Hepatocyte (in vitro differentiated cells): ENCODE measurements around the gene PPP2R3C. TPM values are rescaled to one million over a fixed set of nuclear protein-coding genes. Genes with fewer than 3 reads are reported as not detected.
"Not testable (repeated sequence)": the region's sequence is repeated elsewhere in the genome, so short reads cannot be mapped to it uniquely, and the experiment has no call there.

Experiments
- DNase-seq: peaks from one replicate; pipeline ENCODE4 v3.0.0-alpha.2; 2016; ENCODE audit warnings: low spot score
- H2AFZ ChIP-seq: fragments of 200-600 bp; sonication (generic); 2 replicates; pipeline ENCODE4 v1.6.0; 2016; ENCODE audit warnings: antibody characterized with exemption, mild to moderate bottlenecking
- H3K27ac ChIP-seq: fragments of 200-600 bp; sonication (generic); 2 replicates; pipeline ENCODE4 v1.5.1; 2016; ENCODE audit warnings: mild to moderate bottlenecking
- H3K27me3 ChIP-seq: fragments of 200-600 bp; sonication (generic); 2 replicates; pipeline ENCODE4 v1.6.1; 2016
- H3K36me3 ChIP-seq: fragments of 200-600 bp; sonication (generic); replicated peaks from 2 replicates; pipeline ENCODE4 v1.5.1; 2016; ENCODE audit warnings: low read depth; ENCODE audit not compliant: insufficient read depth
- H3K4me1 ChIP-seq: fragments of 200-600 bp; sonication (generic); 2 replicates; pipeline ENCODE4 v1.5.1; 2016; ENCODE audit warnings: mild to moderate bottlenecking, moderate library complexity; ENCODE audit not compliant: insufficient read depth
- H3K4me2 ChIP-seq: fragments of 200-600 bp; sonication (generic); 2 replicates; pipeline ENCODE4 v1.6.0; 2016
- H3K4me3 ChIP-seq: fragments of 200-600 bp; sonication (generic); 2 replicates; pipeline ENCODE4 v1.5.1; 2016; ENCODE audit warnings: mild to moderate bottlenecking
- H3K79me2 ChIP-seq: fragments of 200-600 bp; sonication (generic); 2 replicates; pipeline ENCODE4 v1.6.0; 2017; ENCODE audit warnings: mild to moderate bottlenecking
- H3K9me2 ChIP-seq: fragments of 200-600 bp; sonication (generic); replicated peaks from 2 replicates; pipeline ENCODE4 v1.6.0; 2017; ENCODE audit warnings: mild to moderate bottlenecking; ENCODE audit not compliant: insufficient read depth
- H3K9me3 ChIP-seq: fragments of 200-600 bp; sonication (generic); 2 replicates; pipeline ENCODE4 v1.5.1; 2016; ENCODE audit warnings: low read depth, mild to moderate bottlenecking
- H4K20me1 ChIP-seq: fragments of 200-600 bp; sonication (generic); 2 replicates; pipeline ENCODE4 v1.6.0; 2016; ENCODE audit warnings: mild to moderate bottlenecking; ENCODE audit not compliant: insufficient read depth, poor library complexity, severe bottlenecking
- EZH2 ChIP-seq: fragments of 200-600 bp; sonication (generic); IDR thresholded peaks from 2 replicates; pipeline ENCODE4 v1.6.1; 2016; ENCODE audit warnings: antibody characterized with exemption, mild to moderate bottlenecking, borderline replicate concordance
- EZH2phosphoT487 ChIP-seq: fragments of 200-600 bp; sonication (generic); IDR thresholded peaks from one replicate; pipeline ENCODE4 v1.6.1; 2018; ENCODE audit warnings: antibody characterized with exemption, mild to moderate bottlenecking, low read depth, moderate library complexity; ENCODE audit not compliant: unreplicated experiment, severe bottlenecking
- WGBS: methylation state at CpG from one replicate; pipeline ENCODE4 v1.1.6; 2016; ENCODE audit warnings: low lambda C conversion rate; ENCODE audit errors: missing lambda C conversion rate; 5-methylcytosine and 5-hydroxymethylcytosine counted together
- polyA plus RNA-seq: library from polyadenylated mRNA; unstranded; fragments of >200 nt; fragmentation: Nextera tagmentation; extraction: Ambion mirVana; gene quantifications from 2 replicates; pipeline ENCODE4 v1.2.1, GENCODE V29; 2016
- total RNA-seq: library from RNA; depleted of rRNA; stranded (reverse); fragments of >200 nt; gene quantifications from 2 replicates; pipeline ENCODE4 v1.2.3, GENCODE V29; 2014
- TF ChIP-seq, protein P1 (sequence below): fragments of 200-600 bp; sonication (generic); IDR thresholded peaks from 2 replicates; pipeline ENCODE4 v1.5.1; 2016; ENCODE audit warnings: antibody characterized with exemption, mild to moderate bottlenecking; ENCODE audit not compliant: poor library complexity

Gene PPP2R3C
- total and polyA plus RNA-seq, 2 experiments from 2014 or later = 36.1 to 38.5 TPM

DNA sequence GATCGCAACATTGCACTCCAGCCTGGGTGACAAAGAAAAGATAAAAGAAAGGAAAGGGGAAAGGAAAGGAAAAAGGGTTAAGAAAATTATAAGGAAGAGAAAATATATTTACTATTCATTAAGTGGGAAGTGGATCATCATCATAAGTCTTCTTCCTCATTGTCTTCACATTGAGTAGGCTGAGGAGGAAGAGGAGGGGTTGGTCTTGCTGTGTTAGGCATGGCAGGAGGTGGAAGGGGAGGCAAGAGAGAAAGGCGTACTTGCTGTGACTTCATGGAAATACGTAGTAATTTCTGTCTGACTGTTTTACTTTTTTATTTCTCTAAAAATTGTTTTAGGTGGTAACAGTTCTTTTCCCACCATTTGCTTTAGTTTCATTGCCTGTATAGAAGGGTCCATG, 49.6 kb downstream of the PPP2R3C start:
- Histone ChIP-seq H3K27ac (no peak overlapping the region), H3K79me2 (peaks cover 22% of the 10 kb centered on the region), H3K4me3 (no peak overlapping the region), H4K20me1 (no peaks in the 10 kb centered on the region), H3K9me2 (no peaks in the 10 kb centered on the region), H2AFZ (no peak overlapping the region), H3K9me3 (no peaks in the 10 kb centered on the region), H3K4me2 (no peak overlapping the region), H3K27me3 (no peaks in the 10 kb centered on the region), H3K4me1 (no peaks in the 10 kb centered on the region), H3K36me3 (no peaks in the 10 kb centered on the region)
- DNase-seq = no peak
- TF ChIP-seq EZH2phosphoT487 = no peak
- no peak for TF ChIP-seq EZH2
- TF ChIP-seq, protein P1, sequence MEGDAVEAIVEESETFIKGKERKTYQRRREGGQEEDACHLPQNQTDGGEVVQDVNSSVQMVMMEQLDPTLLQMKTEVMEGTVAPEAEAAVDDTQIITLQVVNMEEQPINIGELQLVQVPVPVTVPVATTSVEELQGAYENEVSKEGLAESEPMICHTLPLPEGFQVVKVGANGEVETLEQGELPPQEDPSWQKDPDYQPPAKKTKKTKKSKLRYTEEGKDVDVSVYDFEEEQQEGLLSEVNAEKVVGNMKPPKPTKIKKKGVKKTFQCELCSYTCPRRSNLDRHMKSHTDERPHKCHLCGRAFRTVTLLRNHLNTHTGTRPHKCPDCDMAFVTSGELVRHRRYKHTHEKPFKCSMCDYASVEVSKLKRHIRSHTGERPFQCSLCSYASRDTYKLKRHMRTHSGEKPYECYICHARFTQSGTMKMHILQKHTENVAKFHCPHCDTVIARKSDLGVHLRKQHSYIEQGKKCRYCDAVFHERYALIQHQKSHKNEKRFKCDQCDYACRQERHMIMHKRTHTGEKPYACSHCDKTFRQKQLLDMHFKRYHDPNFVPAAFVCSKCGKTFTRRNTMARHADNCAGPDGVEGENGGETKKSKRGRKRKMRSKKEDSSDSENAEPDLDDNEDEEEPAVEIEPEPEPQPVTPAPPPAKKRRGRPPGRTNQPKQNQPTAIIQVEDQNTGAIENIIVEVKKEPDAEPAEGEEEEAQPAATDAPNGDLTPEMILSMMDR = no peak
- 98% methylated on average over 3 of the region's 3 CpGs for WGBS

DNA sequence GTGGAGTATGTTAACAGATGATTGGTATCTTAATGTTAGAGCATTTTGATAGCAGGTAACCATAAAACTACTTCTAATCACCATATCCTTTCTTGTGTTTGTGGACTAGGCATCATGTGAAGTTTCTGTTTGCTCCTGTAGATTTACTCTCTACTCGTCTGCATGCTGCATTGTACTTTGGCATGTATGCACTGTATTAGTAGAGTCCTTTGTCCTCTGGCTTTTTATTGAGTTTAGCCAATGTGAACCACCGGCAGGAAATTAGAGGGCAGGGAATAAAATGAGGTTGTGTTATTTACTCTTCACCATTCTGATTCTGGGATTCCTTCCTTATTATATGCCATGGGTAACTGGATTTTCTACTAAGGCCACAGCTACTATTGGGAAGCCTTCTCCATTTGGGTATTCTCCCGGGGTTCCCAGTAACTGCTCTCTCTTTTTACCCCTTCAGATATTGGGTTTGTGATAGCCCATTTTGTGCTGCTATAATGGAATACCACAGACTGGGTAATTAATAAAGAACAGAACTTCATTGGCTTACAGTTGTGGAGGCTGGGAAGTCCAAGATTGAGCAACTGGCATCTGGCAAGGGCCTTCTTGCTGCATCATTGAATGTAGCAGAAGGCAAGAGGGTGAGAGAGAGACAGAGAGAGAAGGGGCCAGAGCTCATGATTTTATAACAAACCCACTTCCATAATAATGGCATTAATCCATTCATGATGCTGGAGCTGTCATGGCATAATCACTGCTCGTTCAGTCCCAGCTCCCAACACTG, 53.4 kb downstream of the PPP2R3C start:
- peak; percentile 12 for DNase-seq
- Histone ChIP-seq H3K27ac (peak overlapping the region; percentile 74), H3K27me3 (no peaks in the 10 kb centered on the region), H2AFZ (no peak overlapping the region), H3K4me2 (no peak overlapping the region), H3K4me3 (no peak overlapping the region), H3K4me1 (no peaks in the 10 kb centered on the region), H3K36me3 (no peaks in the 10 kb centered on the region), H3K9me2 (no peaks in the 10 kb centered on the region), H3K9me3 (no peaks in the 10 kb centered on the region), H3K79me2 (peaks cover 21% of the 10 kb centered on the region), H4K20me1 (no peaks in the 10 kb centered on the region)
- 80% methylated on average over 4 of the region's 4 CpGs for WGBS
- TF ChIP-seq, protein P1 = no peak
- TF ChIP-seq EZH2phosphoT487 = no peak
- TF ChIP-seq EZH2 = no peak

DNA sequence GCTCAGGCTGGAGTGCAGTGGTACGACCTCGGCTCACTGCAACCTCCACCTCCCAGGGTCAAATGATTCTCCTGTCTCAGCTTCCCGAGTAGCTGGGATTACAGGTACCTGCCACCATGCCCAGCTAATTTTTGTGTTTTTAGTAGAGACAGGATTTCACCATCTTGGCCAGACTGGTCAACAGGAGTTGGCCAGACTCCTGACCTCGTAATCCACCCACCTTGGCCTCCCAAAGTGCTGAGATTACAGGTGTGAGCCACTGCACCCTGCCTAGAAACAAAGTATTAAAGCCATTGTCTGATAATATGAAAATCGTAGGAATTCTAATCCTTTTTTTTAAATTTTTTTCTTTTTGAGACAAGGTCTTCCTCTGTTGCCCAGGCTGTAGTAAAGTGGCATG, 56.1 kb downstream of the PPP2R3C start:
- not testable (repeated sequence) for H2AFZ ChIP-seq, H4K20me1 ChIP-seq, H3K27me3 ChIP-seq, H3K4me2 ChIP-seq, H3K36me3 ChIP-seq, H3K27ac ChIP-seq, H3K4me3 ChIP-seq, H3K4me1 ChIP-seq, DNase-seq, H3K9me2 ChIP-seq, H3K9me3 ChIP-seq
- 93% methylated on average over 5 of the region's 5 CpGs for WGBS
- peaks cover 10% of the 10 kb centered on the region for H3K79me2 ChIP-seq

DNA sequence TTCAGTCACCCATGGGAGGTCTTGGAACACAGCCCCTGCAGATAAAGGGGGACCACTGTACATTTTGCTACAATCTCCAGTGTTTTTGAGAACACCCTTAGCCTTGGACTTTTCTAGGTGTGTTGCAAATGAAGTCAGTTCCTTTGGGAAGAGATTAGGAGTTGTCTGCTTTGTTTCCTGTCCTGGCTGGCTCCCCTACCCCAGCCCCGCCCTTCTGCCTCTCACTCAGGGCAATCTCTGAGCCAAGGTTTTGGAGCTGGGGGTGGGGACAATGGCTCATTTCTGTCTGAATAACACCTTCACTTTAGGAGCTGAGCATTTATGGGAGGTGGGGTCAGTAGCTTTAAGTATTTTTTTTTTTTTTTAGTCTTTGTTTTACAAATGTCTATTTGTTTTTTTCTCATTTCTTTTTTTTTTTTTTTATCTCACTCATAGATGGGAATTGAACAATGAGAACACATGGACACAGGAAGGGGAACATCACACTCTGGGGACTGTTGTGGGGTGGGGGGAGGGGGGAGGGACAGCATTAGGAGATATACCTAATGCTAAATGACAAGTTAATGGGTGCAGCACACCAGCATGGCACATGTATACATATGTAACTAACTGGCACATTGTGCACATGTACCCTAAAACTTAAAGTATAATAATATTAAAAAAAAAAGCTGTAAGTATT, 60.5 kb downstream of the PPP2R3C start:
- H2AFZ ChIP-seq, H4K20me1 ChIP-seq, H3K27me3 ChIP-seq, DNase-seq, H3K9me2 ChIP-seq, H3K4me3 ChIP-seq, H3K9me3 ChIP-seq, H3K4me1 ChIP-seq, H3K27ac ChIP-seq, H3K4me2 ChIP-seq, H3K36me3 ChIP-seq: not testable (repeated sequence)
- peaks cover 25% of the 10 kb centered on the region for H3K79me2 ChIP-seq
- WGBS = 100% methylated on average over 1 of the region's 1 CpG
